ENCODE measurements around the gene SIK3.

Gene SIK3

DNA sequence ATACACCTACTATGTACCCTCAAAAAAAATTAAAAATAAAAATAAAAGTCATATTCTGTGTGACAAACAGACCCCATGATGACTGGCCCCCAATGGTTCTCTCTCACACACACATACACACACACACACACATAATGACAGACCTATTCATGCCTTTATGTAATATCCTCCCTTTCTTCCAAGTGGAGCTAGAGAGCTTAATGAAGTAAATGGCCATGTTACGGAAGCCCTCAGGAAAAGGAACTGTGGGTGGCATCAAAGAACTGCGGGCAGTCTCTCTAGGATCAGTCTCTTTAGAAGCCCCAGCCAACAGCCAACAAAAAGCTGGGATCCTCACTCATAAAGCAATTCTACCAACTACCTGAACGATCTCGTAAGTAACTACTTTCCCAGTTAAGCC, 125.5 kb downstream of the SIK3 start:
- H3K4me3 ChIP-seq (ENCODE audit: low read length) = no peak overlapping the region
- no peak for TF ChIP-seq ZNF274 (IDR thresholded peaks at IDR 0.05; ENCODE audit: low read depth, low read length)

DNA sequence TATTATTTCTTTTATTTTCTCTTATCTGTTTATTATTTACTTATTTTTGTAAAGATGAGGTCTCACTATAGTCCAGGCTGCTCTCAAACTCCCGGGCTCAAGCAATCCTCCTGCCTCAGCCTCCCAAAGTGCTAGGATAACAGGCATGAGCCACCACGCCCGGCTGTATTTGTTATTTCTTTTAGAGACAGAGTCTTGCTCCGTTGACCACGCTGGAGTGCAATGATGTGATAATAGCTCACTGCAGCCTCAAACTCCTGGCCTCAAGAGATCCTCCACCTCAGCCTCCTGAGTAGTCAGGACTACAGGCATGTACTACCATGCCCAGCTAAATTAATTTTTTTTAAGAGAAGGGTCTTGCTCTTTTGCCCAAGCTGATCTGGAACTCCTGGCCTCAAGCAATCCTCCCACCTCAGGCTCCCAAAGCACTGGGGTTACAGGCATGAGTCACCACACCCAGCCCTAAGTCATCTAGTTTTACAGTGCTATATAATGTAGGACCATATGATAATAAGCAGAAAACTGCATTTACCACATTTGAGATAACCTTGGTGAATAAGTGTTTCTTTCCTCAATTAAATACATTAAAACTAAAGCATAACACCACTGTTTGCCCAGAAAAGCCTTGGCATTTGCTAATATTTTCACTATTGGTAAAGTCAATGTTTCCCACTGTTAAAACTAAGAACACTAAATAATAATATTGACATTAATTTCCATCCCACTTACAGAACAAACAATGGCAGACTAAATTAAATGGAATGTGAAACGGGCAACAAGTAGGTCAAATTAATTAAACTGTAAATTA, 127.5 kb downstream of the SIK3 start:
- no peak for TF ChIP-seq ZNF274 (IDR thresholded peaks at IDR 0.05; ENCODE audit: low read depth, low read length)

DNA sequence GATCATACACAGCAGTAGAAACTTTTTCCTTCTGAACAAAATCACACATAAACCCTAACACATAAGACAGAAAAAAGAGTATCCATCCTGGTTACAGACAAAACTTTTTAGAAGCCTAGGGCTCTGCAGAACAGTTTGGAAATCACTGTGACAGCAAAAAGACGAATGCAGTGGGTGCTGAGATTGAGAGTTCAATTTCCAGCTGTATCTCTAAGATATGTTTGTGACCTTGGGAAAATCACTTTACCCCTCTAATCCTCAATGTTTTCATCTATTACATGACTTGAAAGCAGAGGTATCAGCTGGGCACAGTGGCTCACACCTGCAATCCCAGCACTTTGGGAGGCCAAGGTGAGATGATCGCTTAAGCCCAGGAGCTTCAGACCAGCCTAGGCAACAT, 128.5 kb downstream of the SIK3 start:
- no peak for TF ChIP-seq ZNF274 (IDR thresholded peaks at IDR 0.05; ENCODE audit: low read depth, low read length)

More for the DNA sequence above, 127.5 kb downstream of the SIK3 start:
- H3K4me3 ChIP-seq (ENCODE audit: low read length) = no peak overlapping the region

DNA sequence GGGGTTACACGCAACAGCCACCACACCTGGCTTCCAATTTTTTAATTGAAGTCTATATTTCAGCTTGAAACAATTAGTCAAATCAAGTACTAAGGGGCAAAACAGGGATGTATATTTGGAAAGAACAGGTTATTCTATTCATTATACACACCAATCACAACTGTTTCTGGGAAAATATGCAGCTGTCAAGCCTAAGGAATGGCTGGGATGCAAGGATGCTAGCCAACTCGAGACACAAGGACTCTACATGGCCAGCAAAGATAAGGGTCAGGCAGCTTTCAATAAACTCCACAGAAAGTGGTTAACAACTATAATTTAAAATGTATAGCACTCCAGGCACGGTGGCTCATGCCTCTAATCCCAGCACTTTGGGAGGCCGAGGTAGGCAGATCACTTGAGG, 134.0 kb downstream of the SIK3 start:
- no peak overlapping the region for H3K4me3 ChIP-seq (ENCODE audit: low read length)
- no peak for TF ChIP-seq ZNF274 (IDR thresholded peaks at IDR 0.05; ENCODE audit: low read depth, low read length)

More for the DNA sequence above, 128.5 kb downstream of the SIK3 start:
- H3K4me3 ChIP-seq (ENCODE audit: low read length) = no peak overlapping the region

DNA sequence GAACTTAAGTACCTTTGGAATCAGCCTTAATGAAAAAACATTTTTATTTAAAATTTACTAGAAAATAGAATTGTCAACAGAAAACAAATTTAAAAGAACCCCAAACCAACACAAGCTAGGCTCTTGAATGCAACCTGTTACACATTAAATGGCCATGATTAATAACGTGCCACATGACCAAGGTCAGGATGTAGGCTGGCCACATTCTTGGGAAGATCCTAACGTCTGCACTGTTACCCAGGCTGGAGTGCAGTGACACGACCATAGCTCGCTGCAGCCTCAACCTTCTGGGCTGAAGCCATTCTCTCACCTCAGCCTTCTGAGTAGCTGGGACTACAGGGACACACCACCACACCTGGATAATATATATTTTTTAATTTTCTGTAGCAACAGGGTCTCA, 134.4 kb downstream of the SIK3 start:
- TF ChIP-seq ZNF274 (IDR thresholded peaks at IDR 0.05; ENCODE audit: low read depth, low read length) = no peak
- H3K4me3 ChIP-seq (ENCODE audit: low read length) = no peak overlapping the region

DNA sequence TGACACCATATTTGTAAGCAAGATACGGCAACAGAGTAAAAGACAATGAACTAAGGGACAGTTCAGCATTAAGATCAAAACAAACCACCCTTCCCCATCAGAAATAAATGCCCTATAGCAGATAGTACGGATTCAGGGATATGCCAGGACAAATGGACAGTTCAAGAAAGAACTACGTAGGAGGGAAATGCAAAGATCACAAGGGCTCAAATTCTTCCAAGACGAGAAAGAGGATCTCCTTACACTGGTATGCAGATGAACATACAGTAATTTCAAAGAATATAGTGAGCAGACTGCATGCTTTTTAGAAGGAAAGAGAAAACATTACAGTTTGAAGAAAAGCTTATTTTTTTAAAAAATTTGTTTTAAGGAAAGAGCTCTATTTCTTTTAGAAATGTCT, 136.1 kb downstream of the SIK3 start:
- TF ChIP-seq ZNF274 (IDR thresholded peaks at IDR 0.05; ENCODE audit: low read depth, low read length) = no peak
- H3K4me3 ChIP-seq (ENCODE audit: low read length) = no peak overlapping the region

DNA sequence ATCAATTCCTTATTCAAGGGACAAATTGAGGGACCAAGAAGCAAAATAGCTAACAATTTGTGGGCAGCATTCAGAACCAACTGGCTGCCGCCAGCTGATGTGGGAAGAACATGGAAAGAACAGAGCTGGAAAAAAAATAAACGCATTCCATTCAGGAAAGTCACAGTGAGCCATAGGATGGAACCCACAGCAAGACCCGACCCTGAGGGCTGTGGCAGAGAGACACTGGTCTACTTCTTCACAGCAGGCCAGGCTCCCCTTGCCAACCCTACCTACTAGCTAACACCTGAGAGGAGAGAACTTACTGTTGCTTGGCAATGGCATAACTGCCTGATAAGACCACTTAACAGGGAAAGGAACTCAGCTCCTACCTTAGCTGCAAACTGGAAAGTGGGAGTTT, 137.3 kb downstream of the SIK3 start:
- no peak overlapping the region for H3K4me3 ChIP-seq (ENCODE audit: low read length)
- no peak for TF ChIP-seq ZNF274 (IDR thresholded peaks at IDR 0.05; ENCODE audit: low read depth, low read length)

DNA sequence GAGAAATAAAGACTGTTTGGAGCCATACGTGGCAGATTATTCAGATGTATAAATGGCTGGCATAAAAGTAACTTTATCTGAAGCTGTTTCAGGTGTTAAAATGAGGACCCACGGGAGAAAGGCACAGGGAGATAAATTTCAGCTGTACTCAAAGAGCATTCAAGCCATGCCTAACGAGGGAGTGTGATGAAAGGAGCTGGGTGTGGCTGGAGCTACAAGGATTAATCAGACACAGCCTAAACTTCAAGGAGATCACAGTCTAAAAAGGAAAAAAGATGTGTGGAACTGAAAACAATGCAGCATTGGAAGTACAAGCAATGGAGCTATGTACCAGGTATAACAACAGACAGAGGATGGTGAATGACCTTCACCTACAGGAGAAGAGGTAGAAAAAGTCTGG, 140.0 kb downstream of the SIK3 start:
- TF ChIP-seq ZNF274 (IDR thresholded peaks at IDR 0.05; ENCODE audit: low read depth, low read length) = no peak
- no peak overlapping the region for H3K4me3 ChIP-seq (ENCODE audit: low read length)

DNA sequence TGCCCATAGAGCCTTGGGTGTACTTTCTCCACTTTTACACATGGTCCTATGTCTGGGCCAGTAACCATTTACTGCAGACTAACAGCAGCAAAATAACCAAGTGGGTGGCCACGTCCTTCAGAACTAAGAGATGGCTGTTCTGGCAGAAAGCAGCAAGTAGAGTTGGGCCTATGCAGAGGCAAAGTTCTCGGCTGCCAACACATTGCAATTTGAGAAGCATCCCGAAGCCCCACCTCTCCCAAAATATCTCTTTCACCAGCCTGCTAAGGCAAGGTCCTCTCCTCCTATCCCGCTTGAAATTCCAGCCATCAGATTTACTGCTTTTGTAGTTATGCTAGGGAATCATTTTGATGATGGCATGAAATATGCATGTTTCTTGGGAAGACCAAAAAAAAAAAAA, 142.3 kb downstream of the SIK3 start:
- H3K4me3 ChIP-seq (ENCODE audit: low read length) = no peak overlapping the region
- TF ChIP-seq ZNF274 (IDR thresholded peaks at IDR 0.05; ENCODE audit: low read depth, low read length) = no peak

DNA sequence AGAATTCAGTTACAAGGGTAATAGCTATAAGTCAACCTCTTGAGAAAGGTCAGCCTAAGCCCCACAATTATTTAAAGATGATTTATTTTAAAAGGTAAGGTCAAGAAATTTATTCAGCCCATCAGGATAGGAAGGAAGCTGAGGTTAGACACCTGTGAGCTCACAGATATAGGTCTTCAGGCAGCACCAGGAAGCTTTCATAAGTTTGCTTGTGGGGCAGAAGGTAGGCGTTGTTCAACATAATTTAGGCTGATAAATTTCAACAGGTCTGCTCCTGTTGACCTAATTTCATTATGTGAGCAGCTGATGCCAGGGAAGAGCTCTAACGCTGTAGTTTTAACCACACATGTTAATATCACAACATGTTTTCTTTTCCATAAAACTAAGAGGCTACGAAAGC, 142.7 kb downstream of the SIK3 start:
- no peak overlapping the region for H3K4me3 ChIP-seq (ENCODE audit: low read length)
- TF ChIP-seq ZNF274 (IDR thresholded peaks at IDR 0.05; ENCODE audit: low read depth, low read length) = no peak

DNA sequence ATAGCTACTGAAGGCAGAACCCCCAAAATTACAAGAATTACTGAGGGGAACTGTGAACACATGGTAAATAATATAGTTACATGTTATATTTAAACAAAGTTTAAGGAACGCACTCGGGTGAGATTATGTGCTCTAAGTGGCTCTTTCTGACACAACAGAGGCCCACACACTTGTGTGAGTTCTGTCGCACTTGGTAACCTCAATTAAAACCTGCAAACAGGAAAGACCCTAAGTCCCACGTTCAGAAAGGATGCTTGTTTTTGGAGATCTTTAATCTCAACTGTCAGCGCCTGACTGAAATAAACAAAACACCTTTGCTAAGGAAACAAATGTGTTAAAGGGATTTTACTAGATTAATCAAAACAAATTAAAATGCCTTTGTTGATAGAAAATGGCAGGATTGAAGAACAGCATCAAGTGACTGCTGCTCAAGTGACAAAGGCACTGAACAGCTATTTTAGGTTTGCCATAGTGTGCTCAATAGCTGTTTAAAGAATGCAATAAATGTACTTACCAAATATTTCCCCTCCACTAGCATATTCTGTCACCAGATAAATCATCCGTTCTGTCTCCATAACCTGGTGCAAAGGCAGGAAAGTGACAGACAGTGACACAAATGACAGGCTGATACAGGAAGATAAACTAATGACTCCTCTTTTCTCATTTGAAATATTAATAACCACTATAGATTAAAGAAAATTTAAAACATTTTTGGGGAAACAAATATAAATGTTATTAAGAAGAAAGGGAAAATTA, 144.5 kb downstream of the SIK3 start:
- no peak for TF ChIP-seq ZNF274 (IDR thresholded peaks at IDR 0.05; ENCODE audit: low read depth, low read length)
- no peak overlapping the region for H3K4me3 ChIP-seq (ENCODE audit: low read length)

DNA sequence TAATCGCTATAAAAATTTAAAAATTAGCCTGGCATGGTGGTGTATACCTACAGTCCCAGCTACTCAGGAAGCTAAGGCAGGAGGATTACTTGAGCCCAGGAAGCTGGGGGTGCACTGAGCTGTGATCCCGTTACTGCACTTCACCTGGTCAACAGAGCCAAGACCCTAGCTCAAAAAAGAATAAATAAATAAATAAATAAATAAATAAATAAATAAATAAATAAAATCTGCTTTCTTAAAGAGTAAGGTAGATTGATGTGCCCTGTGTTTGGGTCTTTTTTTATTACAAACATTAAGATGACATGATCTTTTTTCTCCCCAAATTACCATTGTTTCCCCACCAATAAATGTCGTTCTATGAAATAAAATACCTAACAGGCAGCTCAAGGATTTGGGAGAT, 146.5 kb downstream of the SIK3 start:
- TF ChIP-seq ZNF274 (IDR thresholded peaks at IDR 0.05; ENCODE audit: low read depth, low read length) = no peak
- no peak overlapping the region for H3K4me3 ChIP-seq (ENCODE audit: low read length)

DNA sequence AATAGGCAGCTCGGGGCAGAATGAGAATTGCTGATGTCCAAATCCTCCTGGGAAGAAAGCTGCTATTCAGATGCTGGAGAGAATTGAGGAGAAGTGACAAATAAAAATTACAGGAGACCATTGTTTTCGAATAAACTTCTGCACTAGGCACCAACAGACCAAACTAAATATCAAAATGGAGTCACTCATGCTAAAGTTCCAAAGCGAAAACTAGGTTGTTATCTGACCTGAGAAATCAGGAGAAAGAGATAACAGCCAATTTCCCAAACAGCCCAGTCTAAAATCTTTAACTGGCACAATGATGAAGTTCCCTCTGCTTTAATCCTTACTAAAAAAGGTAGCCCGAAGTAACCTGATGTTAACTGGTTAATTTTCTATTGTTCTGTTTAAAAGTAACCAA, 148.0 kb downstream of the SIK3 start:
- no peak for TF ChIP-seq ZNF274 (IDR thresholded peaks at IDR 0.05; ENCODE audit: low read depth, low read length)
- no peak overlapping the region for H3K4me3 ChIP-seq (ENCODE audit: low read length)

DNA sequence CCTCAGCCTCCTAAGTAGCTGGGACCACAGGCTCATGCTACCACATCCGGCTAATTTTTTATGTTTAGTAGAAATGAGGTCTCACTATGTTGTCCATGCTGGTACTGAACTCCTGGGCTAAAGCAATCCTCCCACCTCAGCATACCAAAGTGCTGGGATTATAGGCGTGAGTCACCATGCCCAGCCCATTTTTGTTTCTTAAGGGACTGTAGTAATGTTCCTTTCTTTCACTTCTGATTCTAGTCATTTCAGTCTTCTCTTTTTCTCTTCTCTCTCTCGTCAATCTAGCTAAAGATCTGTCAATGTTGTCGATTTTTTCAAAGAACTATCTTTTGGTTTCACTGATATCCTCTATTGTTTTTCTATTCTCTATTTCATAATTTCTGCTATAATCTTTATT, 149.8 kb downstream of the SIK3 start:
- TF ChIP-seq ZNF274 (IDR thresholded peaks at IDR 0.05; ENCODE audit: low read depth, low read length) = no peak

DNA sequence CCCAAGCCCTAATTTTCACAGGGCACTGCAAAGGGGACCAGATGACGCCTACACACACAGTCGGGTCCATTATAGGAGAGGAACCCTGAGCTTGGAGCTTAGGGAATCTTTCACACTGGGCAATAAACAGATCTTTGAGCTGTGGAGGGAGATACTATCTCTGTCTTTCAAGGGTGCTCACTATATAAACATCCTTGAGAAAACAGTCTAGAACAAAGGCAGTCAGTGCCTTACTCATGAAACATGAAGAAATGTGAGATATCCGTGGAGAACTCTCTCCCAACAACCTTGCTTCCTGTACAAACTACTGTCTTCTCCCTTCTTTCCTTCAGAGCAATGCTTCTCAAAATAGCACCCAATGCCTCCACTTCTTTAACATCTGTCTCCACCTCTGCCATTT, 151.8 kb downstream of the SIK3 start:
- H3K4me3 ChIP-seq (ENCODE audit: low read length) = no peak overlapping the region
- TF ChIP-seq ZNF274 (IDR thresholded peaks at IDR 0.05; ENCODE audit: low read depth, low read length) = no peak

More for the DNA sequence above, 149.8 kb downstream of the SIK3 start:
- H3K4me3 ChIP-seq (ENCODE audit: low read length) = no peak overlapping the region
